HEK293T (cell line): ENCODE data around the gene SH3BP2.

Experiments
- ARNT ChIP-seq: fragments of 450-650 bp; IDR thresholded peaks from 2 replicates; pipeline ENCODE4 v1.6.1; 2017; ENCODE audit warnings: mild to moderate bottlenecking
- BHLHE40 ChIP-seq: fragments of 450-650 bp; IDR thresholded peaks from 2 replicates; pipeline ENCODE4 v1.6.1; 2016; ENCODE audit warnings: mild to moderate bottlenecking, moderate library complexity, borderline replicate concordance
- FOXA1 ChIP-seq: fragments of 450-650 bp; IDR thresholded peaks from 2 replicates; pipeline ENCODE4 v1.6.1; 2016; ENCODE audit warnings: mild to moderate bottlenecking
- HDGF ChIP-seq: fragments of 450-650 bp; IDR thresholded peaks from 2 replicates; pipeline ENCODE4 v1.6.1; 2017; ENCODE audit warnings: antibody characterized with exemption, borderline replicate concordance
- TARDBP ChIP-seq: fragments of 450-650 bp; IDR thresholded peaks from 2 replicates; pipeline ENCODE4 v1.6.1; 2016
- ZNF384 ChIP-seq: fragments of 450-650 bp; IDR thresholded peaks from 2 replicates; pipeline ENCODE4 v1.6.1; 2016

DNA sequence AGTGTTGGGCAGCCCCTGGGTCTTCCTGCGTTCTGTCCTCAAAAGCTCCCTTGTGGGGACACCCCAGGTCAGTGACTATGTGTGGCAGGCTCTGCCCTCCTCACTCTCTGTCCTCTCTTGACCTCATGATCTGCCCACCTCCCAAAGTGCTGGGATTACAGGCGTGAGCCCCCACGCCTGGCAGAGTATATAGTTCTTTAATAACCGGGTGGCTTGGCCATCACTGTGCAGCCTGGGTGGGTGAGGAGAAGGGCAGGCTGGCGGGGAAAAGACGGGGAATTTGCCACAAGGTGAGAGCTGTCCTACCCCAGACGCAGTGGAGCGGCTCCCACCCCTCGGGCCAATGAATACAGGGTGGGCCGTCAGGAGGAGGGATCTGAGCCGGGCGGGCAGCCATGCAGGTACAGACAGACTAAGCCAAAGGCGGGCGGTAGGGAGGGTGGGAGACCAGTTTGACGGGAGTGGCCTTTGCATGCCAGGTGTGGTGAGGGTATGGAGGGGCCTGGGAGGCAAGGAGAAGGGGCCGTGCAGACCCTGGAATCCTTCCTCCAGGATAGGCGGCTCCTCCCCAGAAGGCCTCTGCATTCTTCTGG is 2.5 kb downstream of the SH3BP2 start:
- TF ChIP-seq HDGF = no peak
- no peak for TF ChIP-seq ARNT
- TF ChIP-seq ZNF384 = no peak
- TF ChIP-seq TARDBP = no peak
- TF ChIP-seq BHLHE40 = no peak
- no peak for TF ChIP-seq FOXA1
